ENCODE results near the gene AIG1. TPM values are rescaled to one million over a fixed set of nuclear protein-coding genes. Genes with fewer than 3 reads are reported as not detected.
"Not testable (repeated sequence)": the region's sequence is repeated elsewhere in the genome, so short reads cannot be mapped to it uniquely, and the experiment has no call there.

Gene AIG1
- total RNA-seq, 1 donor from 2014 or later = 42.6 TPM

- intact Hi-C loops (cut with DNase I) = no loop called here
- no peak for DNase-seq (ENCODE audit: low spot score)
These were observed 56.4 kb downstream of the AIG1 start for GRCh38 chr6:143117108-143117507.

- intact Hi-C loops (cut with DNase I) = no loop called here
- DNase-seq (ENCODE audit: low spot score) = no peak
These were observed 58.6 kb downstream of the AIG1 start for GRCh38 chr6:143119260-143119659.

GRCh38 chr6:143123081-143123480, 62.4 kb downstream of the AIG1 start:
- no peak for DNase-seq (ENCODE audit: low spot score)
- intact Hi-C loops (cut with DNase I) = no loop called here

GRCh38 chr6:143123941-143124340, 63.3 kb downstream of the AIG1 start:
- intact Hi-C loops (cut with DNase I) = no loop called here
- DNase-seq (ENCODE audit: low spot score) = no peak

GRCh38 chr6:143125455-143125854, 64.8 kb downstream of the AIG1 start:
- intact Hi-C loops (cut with DNase I) = no loop called here

GRCh38 chr6:143125864-143126573, 65.3 kb downstream of the AIG1 start:
- DNase-seq (ENCODE audit: low spot score) = no peak
- intact Hi-C loops (cut with DNase I) = no loop called here

More at GRCh38 chr6:143125455-143125854, 64.8 kb downstream of the AIG1 start:
- DNase-seq (ENCODE audit: low spot score) = no peak

- DNase-seq (ENCODE audit: low spot score) = no peak
- intact Hi-C loops (cut with DNase I) = no loop called here
These were observed 65.9 kb downstream of the AIG1 start for GRCh38 chr6:143126574-143126941.

GRCh38 chr6:143127941-143128680, 67.4 kb downstream of the AIG1 start:
- intact Hi-C loops (cut with DNase I) = no loop called here
- no peak for DNase-seq (ENCODE audit: low spot score)

- intact Hi-C loops (cut with DNase I) = no loop called here
- no peak for DNase-seq (ENCODE audit: low spot score)
These were observed 68.0 kb downstream of the AIG1 start for GRCh38 chr6:143128681-143129015.

- intact Hi-C loops (cut with DNase I) = no loop called here
These were observed 70.2 kb downstream of the AIG1 start for GRCh38 chr6:143130928-143131327.

GRCh38 chr6:143135325-143135724, 74.6 kb downstream of the AIG1 start:
- intact Hi-C loops (cut with DNase I) = no loop called here
- no peak for DNase-seq (ENCODE audit: low spot score)

More at GRCh38 chr6:143130928-143131327, 70.2 kb downstream of the AIG1 start:
- DNase-seq (ENCODE audit: low spot score) = no peak

GRCh38 chr6:143135797-143136561, 75.3 kb downstream of the AIG1 start:
- intact Hi-C loops (cut with DNase I) = no loop called here
- DNase-seq (ENCODE audit: low spot score) = no peak

- no peak for DNase-seq (ENCODE audit: low spot score)
- intact Hi-C loops (cut with DNase I) = no loop called here
These were observed 76.0 kb downstream of the AIG1 start for GRCh38 chr6:143136647-143137046.

- intact Hi-C loops (cut with DNase I) = no loop called here
- DNase-seq (ENCODE audit: low spot score) = no peak
These were observed 78.6 kb downstream of the AIG1 start for GRCh38 chr6:143139239-143139784.

- intact Hi-C loops (cut with DNase I); DNase-seq (ENCODE audit: low spot score): not testable (repeated sequence)
These were observed 79.2 kb downstream of the AIG1 start for GRCh38 chr6:143139884-143140283.

GRCh38 chr6:143140767-143141166, 80.1 kb downstream of the AIG1 start:
- intact Hi-C loops (cut with DNase I) = no loop called here

GRCh38 chr6:143141442-143141841, 80.8 kb downstream of the AIG1 start:
- no peak for DNase-seq (ENCODE audit: low spot score)
- intact Hi-C loops (cut with DNase I) = no loop called here

More at GRCh38 chr6:143140767-143141166, 80.1 kb downstream of the AIG1 start:
- DNase-seq (ENCODE audit: low spot score) = no peak

GRCh38 chr6:143146186-143146851, 85.6 kb downstream of the AIG1 start:
- intact Hi-C loops (cut with DNase I) = no loop called here
- DNase-seq (ENCODE audit: low spot score) = no peak

GRCh38 chr6:143149771-143150170, 89.1 kb downstream of the AIG1 start:
- intact Hi-C loops (cut with DNase I) = no loop called here
- no peak for DNase-seq (ENCODE audit: low spot score)

GRCh38 chr6:143150281-143150680, 89.6 kb downstream of the AIG1 start:
- DNase-seq (ENCODE audit: low spot score) = no peak
- intact Hi-C loops (cut with DNase I) = no loop called here
